ENCODE data around the gene PACSIN1.

GRCh38 chr6:34506718-34507117 lies 40.8 kb downstream of the PACSIN1 start:
- TF ChIP-seq CTCF (IDR thresholded peaks at IDR 0.05) (no peak), EZH2phosphoT487 (IDR thresholded peaks at IDR 0.05) (no peak)

Data from neural progenitor cell (in vitro differentiated cells).